Activated T-cell treated with anti-CD3 and anti-CD28 coated beads for 48 hours (primary cell): ENCODE results near the gene FAM50B.

ENCODE experiments used
- DNase-seq: peaks from one replicate; pipeline ENCODE4 v3.0.0-alpha.2; 2020; ENCODE audit warnings: low read depth

Gene FAM50B

GRCh38 chr6:3873051-3873450, 23.9 kb downstream of the FAM50B start:
- no peak for DNase-seq

- DNase-seq, result no peak
Measured at GRCh38 chr6:3874069-3874468, 24.9 kb downstream of the FAM50B start.

- no peak for DNase-seq
Measured at GRCh38 chr6:3875486-3875885, 26.3 kb downstream of the FAM50B start.

- no peak for DNase-seq
Measured at GRCh38 chr6:3876101-3876500, 26.9 kb downstream of the FAM50B start.

DNA sequence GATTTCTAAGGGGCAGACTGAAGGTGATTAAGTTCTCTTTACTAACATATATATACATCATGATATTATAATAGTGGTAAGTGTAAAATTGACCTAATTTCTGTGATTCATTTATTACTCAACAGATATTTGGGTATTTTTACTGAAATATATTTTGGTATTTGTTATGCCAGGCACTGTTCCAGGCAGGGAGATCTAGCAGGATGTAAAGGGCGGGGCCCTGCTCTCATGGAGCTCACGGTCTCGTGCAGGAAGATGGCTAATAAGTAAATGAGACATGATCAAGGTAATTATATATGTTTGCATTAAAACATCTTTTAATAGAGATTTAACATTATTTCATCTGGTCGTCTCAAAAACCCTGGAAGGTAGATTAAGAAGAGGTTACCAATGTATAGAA, 27.7 kb downstream of the FAM50B start:
- DNase-seq, result no peak

DNA sequence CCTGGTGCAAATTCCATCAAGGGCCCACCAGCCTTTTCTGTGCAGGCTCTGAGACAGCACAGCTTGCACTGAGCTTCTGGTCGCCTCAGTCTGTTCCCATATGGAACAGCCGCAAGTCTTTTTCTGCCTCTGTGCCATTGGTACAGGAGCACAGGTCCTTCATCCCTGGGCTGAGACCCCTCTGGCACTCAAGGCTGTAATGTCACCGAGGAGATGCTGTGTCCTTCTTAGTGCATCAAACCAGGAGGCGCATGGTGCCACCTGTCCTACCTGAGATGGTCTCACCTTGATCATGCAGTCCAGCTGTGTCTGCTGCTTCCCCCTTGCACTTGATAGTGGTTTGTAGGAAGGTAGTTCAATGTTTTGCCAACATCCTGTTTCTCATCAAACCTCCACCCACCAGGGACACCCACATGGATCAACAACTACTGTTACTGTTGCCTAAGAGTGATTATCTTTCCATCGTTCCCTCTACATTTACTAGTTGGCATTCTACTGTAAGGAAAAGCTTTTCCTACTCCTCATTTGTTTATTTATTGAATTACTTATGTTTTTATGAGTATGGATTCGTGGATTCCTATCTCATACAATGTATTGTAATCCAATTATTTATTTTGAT, 29.0 kb downstream of the FAM50B start:
- DNase-seq, result no peak

- DNase-seq, result no peak
Measured at GRCh38 chr6:3879194-3879952, 30.2 kb downstream of the FAM50B start.

GRCh38 chr6:3881711-3882421, 32.7 kb downstream of the FAM50B start:
- DNase-seq, result no peak

GRCh38 chr6:3882431-3882830, 33.3 kb downstream of the FAM50B start:
- no peak for DNase-seq

- DNase-seq, result no peak
Measured at GRCh38 chr6:3882866-3883265, 33.7 kb downstream of the FAM50B start.

- DNase-seq, result no peak
Measured at GRCh38 chr6:3884007-3884745, 35.0 kb downstream of the FAM50B start.

DNA sequence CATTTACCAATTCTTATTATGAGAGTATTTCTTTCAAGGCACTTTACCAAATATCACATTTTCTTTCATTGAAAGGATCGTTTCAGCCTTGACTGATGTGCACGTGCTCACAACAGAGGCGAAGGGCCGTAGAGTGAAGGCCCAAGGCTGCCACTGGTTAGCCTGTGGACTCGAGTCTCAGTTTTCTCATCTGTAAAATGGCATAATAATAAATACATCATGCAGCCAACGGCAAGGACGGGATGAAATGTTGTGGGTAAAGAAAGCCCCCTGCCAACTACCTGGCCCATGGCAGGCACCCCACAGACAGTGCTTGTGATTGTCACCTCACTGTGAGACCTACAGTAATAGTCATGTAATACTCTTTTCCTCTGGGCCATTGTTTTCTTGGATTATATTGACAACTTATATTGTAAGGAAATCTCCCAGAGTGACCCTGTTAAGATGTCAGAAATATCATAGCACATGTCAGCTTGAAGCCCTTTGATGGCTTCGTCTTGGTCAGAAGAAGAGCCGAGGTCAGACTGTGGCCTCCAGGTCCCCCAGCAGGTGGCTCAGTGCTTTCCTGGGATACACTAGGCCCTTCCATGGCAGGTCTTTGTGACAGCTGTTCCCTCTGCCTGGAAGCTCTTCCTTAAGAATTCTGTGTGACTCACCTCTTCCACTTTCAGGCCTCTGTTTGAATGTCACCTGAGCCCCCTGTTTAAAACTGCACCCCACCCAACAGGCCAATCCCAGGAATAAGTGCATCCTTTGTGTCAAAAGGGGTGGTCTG, 36.3 kb downstream of the FAM50B start:
- DNase-seq, result no peak

- DNase-seq, result no peak
Measured at GRCh38 chr6:3887150-3887700, 38.1 kb downstream of the FAM50B start.

GRCh38 chr6:3888153-3888957, 39.2 kb downstream of the FAM50B start:
- DNase-seq, result no peak

DNA sequence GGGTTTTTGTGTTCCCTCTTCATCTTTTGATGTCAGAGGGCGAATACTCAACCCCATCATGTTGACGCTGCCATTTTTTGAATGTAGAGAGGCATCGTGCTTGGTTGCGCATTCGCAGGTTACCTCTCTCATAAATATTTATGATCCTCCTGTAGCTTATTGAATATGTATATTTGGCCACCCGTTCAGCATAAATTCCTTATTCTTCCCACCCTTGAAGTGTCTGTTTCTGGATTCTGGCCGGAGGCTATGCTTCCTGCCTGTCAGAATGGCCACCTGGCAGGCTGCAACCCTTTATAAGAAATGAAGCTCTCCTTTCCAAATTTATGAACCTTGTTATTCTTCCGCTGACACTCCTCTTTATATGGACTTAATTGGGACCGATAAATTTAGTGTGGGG, 40.9 kb downstream of the FAM50B start:
- DNase-seq, result no peak

- DNase-seq, result no peak
Measured at GRCh38 chr6:3891883-3892282, 42.7 kb downstream of the FAM50B start.

- DNase-seq, result no peak
Measured at GRCh38 chr6:3892603-3893002, 43.4 kb downstream of the FAM50B start.

- DNase-seq, result no peak
Measured at GRCh38 chr6:3893487-3893886, 44.3 kb downstream of the FAM50B start.

DNA sequence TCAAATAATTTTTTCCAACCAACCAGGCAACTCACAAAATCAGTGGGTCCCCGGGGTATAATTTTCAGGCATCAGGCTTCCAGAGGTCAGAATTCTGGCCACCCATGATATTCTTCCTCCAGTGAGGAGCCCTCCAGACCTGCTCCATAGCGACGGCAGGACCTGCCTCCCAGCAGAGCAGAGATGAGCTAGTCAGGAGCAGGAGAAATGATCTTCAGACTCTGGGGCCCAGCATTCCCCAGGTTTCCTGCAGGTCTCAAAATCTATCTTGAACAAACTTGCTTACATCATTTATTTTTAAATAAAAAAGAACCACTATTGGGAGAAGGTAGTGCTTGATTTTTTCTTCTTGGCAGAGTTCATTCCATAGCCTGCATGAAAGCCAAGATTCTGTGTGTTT, 44.7 kb downstream of the FAM50B start:
- DNase-seq, result no peak

GRCh38 chr6:3894590-3895311, 45.6 kb downstream of the FAM50B start:
- DNase-seq, result no peak
